Measurements from ENCODE around the gene CAMSAP1.
A peak's percentile ranks its signal among the peaks of the same experiment; 100 is the strongest.

CAMSAP1 gene

DNA sequence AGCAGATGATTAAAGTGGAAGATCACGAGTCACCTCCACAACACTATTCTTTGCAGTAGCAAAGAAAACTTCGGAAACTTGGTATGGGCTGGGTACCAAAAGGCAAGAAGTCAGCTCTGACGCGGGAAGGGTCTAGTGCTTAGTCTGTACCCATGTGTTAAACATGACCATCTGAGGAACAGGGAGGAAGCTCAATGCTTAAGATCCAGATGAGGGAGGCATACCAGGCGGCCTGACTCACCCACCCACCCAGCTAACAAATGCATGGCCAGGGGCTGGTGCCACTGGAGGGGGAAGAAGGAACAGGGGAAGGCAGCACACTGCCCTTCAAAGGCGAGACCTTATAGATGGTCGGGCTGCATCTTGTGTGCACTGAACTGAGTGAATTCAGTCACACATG lies 41.8 kb downstream of the CAMSAP1 start:
- TF ChIP-seq, protein P1, sequence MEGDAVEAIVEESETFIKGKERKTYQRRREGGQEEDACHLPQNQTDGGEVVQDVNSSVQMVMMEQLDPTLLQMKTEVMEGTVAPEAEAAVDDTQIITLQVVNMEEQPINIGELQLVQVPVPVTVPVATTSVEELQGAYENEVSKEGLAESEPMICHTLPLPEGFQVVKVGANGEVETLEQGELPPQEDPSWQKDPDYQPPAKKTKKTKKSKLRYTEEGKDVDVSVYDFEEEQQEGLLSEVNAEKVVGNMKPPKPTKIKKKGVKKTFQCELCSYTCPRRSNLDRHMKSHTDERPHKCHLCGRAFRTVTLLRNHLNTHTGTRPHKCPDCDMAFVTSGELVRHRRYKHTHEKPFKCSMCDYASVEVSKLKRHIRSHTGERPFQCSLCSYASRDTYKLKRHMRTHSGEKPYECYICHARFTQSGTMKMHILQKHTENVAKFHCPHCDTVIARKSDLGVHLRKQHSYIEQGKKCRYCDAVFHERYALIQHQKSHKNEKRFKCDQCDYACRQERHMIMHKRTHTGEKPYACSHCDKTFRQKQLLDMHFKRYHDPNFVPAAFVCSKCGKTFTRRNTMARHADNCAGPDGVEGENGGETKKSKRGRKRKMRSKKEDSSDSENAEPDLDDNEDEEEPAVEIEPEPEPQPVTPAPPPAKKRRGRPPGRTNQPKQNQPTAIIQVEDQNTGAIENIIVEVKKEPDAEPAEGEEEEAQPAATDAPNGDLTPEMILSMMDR (IDR thresholded peaks at IDR 0.05; ENCODE audit: extremely low read depth, insufficient read depth, missing control alignments) = no peak
- DNase-seq (ENCODE audit: low spot score) = no peak
- in situ Hi-C loops (cut with MboI; ENCODE audit: low pct_unique_long_range_greater_than_20kb, low sequenced_read_pairs, unreplicated experiment) = no loop called here

DNA sequence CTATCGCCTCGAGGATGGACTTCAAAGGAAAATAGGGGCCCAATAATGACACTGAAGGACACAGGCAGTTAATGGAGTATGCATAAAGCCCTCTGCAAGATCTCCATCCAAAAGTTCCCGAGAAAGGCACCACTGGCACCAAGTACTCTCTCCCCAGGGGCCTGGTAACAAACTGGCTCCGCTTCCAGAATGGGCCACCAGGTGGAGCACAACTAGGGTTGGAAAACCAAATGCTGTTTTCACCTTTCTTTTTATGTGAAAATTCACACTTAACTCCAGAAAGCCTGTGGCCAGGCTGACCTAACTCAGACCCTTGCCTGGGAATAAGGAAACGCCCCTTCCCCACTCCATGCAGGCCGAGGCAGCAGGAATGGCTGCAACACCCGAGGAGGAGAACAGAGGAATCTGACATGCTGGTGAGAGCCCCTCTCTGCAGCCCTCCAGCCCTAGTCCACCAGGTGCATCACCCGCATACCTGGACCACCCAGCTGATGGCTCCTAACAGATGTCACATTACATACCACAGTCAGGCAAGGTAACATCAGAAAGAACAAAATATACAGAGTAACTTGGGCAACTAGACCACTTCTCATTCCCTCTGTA lies 42.8 kb downstream of the CAMSAP1 start:
- peak; percentile 76 for DNase-seq (ENCODE audit: low spot score)
- TF ChIP-seq, protein P1 (IDR thresholded peaks at IDR 0.05; ENCODE audit: extremely low read depth, insufficient read depth, missing control alignments) = peak; percentile 88
- in situ Hi-C loops (cut with MboI; ENCODE audit: low pct_unique_long_range_greater_than_20kb, low sequenced_read_pairs, unreplicated experiment) = no loop called here

DNA sequence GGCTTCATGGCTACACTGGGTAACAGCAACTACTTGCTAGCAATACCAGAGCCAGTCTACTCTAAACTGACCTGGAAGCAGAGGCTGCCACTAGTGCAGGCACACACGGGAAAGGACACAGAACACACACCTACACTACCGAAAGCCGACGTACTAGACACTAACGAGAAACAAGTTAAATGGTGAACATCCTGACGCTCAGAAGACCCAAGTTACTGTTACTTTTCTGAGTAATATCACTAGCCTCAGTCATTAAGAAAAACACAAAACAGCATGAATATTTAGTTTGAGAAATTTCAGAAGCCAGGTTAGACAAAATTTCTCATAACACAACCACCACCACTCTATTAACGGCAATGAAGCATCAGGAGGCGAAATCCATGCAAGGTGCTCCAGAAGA lies 44.5 kb downstream of the CAMSAP1 start:
- in situ Hi-C loops (cut with MboI; ENCODE audit: low pct_unique_long_range_greater_than_20kb, low sequenced_read_pairs, unreplicated experiment) = no loop called here
- no peak for DNase-seq (ENCODE audit: low spot score)
- TF ChIP-seq, protein P1 (IDR thresholded peaks at IDR 0.05; ENCODE audit: extremely low read depth, insufficient read depth, missing control alignments) = no peak

DNA sequence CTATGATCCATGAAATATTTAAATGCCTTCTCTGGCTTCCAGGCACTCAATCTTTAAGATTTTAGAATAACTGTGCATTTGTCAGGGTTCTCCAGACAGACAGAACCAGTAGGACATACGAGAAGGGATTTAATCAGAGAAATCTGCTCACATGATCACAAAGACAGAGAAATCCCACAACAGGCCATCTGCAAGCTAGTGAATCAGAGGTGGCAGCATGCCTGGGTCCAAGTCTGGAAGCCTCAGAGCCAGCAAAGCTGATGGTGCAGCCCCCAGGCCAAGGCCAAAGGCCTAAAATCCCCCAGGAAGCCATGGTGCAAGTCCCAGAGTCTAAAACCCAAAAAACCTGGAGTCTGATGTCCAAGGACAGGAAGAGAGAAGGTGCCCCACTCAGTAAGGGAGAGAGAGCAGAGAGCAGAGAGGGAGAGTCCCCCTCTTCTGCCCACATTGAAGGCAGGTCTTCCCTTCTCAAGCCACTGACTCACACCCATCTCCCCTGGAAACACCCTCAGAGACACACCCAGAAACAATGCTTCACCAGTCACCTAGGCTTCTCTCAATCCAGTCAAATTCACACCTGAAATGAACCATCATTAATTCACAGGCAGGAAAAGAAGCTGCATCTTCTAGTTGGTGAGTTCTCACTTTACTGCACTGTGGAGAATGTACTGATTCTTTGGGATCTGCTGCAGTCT lies 48.7 kb downstream of the CAMSAP1 start:
- in situ Hi-C loops (cut with MboI; ENCODE audit: low pct_unique_long_range_greater_than_20kb, low sequenced_read_pairs, unreplicated experiment) = no loop called here
- DNase-seq (ENCODE audit: low spot score) = no peak
- TF ChIP-seq, protein P1 (IDR thresholded peaks at IDR 0.05; ENCODE audit: extremely low read depth, insufficient read depth, missing control alignments) = no peak

DNA sequence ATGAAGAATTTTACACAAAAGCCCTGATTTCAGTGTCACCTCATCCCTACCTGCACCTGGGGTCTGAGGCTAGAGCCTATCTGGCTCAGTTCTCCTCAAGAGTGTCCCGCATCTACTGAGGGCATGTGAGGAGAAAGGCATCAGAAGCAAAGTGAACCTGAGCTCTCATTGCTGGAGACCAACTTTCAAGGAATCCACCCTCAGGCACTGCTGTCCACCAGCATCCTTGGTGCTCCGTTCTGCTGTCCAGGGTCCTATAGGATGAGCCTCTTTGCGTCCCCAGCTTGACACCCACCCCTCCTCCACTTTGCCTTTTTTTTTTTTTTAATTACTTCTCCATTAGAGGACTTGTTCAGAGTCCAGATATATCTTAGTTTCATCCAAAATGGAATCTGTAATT lies 49.5 kb downstream of the CAMSAP1 start:
- DNase-seq (ENCODE audit: low spot score) = no peak
- TF ChIP-seq, protein P1 (IDR thresholded peaks at IDR 0.05; ENCODE audit: extremely low read depth, insufficient read depth, missing control alignments) = no peak
- in situ Hi-C loops (cut with MboI; ENCODE audit: low pct_unique_long_range_greater_than_20kb, low sequenced_read_pairs, unreplicated experiment) = no loop called here

DNA sequence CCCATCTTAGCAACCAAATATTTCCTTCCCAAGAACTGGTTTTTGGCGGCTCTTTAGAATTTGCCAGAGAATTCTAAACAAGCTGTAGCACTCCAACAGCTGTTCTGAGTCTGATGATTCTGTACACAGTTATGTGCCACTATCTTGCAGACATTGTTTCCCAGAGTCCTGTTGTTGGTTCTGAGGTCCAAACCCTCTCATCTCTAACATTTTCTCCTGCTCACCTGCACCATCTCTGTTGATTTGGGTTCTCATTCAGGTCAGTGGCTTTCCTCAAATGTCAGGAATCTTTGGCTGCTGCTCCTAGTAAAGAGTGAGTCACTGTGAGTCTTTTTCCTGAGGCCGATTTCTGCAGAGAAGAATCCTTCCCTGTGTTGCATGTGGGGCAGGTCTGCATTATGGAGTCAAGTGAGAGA lies 50.0 kb downstream of the CAMSAP1 start:
- TF ChIP-seq, protein P1 (IDR thresholded peaks at IDR 0.05; ENCODE audit: extremely low read depth, insufficient read depth, missing control alignments) = no peak
- in situ Hi-C loops (cut with MboI; ENCODE audit: low pct_unique_long_range_greater_than_20kb, low sequenced_read_pairs, unreplicated experiment) = no loop called here
- no peak for DNase-seq (ENCODE audit: low spot score)

Measured in GM13977 (cell line).